GM18498 (cell line): ENCODE results near the gene PDE11A.

Experiments
- ATAC-seq: cut with Tn5 transposase; IDR thresholded peaks from one replicate; pipeline ENCODE4 v1.9.1; 2021; ENCODE audit warnings: mild to moderate bottlenecking, moderate library complexity; ENCODE audit not compliant: unreplicated experiment

The PDE11A gene

DNA sequence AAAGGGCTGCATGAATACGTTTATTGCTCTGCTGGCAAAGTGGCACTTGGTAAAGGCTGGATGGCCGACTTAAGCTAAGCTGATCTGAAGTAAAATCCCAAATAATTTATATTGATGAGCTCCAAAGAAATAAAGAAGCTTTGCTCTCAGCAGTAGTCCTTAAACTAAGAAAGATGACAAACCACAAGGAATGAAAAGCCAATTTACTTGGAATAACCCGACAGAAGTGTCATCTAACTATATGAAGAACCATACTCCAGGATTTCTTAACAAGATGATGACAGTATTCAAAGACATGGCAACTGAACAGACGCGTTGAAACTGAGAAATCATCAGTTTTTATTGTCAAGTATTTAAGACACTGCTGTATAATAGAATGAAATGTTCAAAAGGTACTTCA lies 294.1 kb downstream of the PDE11A start:
- no peak for ATAC-seq

DNA sequence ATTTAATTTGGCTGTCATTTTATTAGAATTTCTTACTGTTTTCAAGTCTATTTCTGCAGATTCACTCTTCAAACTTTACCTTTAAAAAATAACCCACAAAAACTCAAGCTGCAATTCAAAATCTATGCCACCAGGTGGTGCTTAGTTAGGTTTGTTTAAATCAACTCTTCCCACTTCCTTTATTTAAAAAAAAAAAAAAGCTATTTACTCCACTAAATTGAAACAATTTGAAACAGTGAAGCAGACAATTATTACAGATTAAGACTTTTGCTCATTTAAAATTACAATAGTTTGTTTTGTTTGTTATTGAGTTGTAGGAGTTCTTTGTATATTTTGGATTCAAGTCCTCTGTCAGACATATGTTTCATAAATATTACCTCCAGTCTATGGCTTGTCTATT lies 300.0 kb downstream of the PDE11A start:
- no peak for ATAC-seq

DNA sequence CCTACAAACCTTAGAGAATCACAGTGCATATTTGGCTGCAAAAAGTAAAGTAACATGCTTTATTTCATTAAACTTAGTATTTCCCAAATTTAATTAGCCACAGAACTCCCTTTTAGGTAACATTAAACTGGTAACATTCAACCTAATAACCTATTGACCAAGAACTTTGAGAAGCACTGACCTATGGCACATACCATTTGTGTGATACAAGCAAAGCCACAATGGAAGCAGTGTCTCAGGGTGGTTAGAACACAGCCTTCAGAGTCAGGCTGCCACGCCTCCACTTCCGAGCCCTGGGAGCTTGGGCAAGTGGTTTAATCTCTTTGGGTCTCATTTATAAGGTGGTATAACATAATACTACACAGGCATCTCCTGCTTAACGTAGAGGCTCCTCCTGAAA lies 301.4 kb downstream of the PDE11A start:
- no peak for ATAC-seq

DNA sequence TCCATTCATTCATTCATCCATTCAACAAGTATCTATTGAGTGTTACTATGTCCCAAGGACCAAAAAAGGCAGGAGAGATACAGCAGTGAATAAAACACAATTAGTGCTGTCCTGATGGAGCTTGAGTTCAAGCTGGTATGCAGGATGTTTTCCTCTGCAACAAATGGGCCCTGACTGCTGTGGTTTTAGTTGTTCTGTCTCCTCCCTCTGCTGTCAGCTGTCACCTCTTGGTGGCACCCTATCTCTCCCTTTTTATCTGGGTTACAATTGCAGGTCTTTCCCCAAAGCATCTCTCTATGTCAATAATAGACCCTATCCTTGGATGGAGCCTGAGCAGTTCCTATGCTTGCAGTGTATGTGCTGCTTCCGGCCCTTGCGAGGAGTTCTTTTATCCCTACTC lies 304.8 kb downstream of the PDE11A start:
- ATAC-seq = no peak

DNA sequence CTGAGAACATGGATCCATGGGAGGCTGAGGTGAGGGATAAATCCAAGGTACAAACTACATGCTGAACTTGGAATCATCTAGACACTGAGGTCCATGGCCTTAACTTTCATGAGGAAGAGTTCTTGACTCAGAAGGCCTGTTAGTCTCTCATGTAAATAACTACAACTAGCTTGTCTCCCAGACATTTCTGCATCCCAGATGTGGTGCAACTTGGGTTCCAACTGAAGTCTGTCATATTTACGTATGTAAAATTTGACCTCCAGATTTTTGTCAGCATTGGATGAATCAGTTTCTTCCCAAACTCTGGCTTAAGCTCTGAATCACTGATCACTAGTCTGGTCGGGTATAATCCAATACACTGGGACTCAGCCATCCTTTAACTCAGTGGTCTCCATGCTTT lies 306.9 kb downstream of the PDE11A start:
- no peak for ATAC-seq

DNA sequence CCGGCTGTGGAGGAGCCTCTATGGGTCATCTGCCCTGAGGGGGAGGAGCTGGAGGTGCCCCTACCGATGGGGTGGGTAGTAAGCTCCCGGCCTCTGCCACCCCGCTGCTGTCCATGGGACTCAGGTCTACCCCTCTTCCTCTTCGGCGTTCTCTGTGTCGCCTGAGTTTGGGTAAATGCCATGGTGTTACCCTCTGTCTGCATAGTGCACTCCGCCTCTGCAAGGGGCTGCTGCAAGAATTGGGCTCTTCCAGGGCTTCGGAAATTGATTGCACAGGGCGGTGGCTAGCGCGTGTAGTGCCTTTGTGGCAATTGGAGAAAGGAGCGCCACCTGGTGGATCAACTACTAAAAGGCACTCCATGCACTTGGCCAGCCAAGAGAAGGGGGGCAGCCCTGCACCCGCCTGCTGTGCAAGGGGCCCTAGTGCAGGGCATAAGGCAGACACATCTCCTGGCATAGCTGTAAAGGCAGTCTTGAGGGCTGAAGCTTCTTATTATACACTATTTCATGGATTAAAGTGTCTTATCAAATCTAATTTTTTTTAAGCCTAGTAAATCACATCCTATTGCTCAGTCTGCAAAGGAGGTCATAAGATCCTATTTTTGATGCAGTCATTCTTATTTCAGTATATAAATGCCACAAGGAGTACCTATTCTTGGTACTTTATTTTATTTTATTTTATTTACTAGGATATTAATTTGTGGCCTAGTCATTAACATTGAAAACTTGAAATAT lies 308.9 kb downstream of the PDE11A start:
- ATAC-seq = peak; percentile 99

DNA sequence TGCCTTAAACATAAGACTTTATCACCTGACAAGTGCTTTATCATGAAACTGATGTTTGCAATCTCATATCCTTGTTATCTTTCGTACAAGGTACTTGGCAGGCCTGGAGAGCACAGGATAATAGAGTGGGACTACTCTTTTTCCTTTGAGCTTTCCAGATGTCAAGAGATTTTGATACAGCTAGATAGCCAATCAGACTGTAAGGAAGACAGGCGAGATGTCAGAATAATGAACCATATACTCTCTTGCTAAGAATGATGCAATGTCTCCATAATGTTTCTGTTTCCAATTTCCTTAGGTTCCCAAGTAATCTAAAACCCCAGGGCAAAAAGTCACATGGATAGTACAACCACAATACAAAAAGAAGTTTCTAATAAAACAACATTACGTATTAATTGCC lies 313.1 kb downstream of the PDE11A start:
- ATAC-seq = no peak

DNA sequence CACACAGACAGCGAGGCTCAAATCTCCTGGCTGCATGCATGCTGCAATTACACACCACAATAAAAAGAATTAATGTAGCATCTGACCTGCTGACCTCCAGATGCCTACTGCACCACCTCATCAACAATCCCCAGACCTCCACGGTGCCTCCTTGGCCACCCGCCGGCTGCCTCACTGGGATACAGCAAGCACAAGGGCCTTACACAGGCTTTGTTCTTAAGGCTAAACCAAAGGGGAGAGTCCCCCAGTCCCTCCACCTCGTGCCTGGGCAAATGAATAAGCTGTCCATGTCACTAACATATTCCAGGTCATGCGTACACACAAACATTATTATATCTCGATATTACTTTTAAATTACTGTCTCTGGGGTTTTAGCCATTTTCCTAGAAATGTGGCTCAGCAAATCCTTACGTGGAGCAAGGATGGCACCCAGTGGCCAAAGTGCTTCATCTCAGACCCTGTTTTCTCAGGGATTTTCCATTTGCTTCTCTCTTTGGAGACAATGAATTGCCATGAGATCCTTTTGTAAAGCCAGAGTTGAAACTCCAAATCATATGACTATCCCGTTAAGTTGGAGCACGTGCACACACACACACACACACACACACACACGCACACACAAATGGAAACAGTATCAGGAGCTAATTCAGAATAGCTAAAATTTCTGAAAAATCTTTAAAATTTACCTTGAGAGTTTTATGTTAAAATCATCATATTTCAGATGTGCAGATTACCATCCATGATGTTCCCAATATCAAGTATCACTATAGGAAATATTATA lies 313.8 kb downstream of the PDE11A start:
- ATAC-seq = no peak

DNA sequence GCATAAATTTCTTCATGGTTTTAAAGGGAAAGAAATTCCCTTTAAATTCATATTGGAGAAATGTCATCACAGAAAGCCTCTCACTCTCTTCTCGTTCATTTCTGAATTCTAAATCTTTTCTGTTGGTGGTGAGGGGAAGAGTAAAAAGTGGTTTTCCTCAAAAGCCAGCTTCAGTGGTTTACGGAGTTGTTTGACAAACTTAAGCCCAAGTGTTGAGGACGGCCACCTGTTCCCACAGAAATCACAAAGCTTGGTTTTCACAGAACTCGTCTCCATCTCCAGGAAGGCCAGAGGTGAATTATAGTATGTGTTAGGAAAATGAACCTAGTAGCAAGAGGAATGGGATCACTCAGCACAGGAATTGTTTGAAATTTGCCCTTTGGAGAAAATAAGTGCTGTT lies 316.2 kb downstream of the PDE11A start:
- no peak for ATAC-seq

DNA sequence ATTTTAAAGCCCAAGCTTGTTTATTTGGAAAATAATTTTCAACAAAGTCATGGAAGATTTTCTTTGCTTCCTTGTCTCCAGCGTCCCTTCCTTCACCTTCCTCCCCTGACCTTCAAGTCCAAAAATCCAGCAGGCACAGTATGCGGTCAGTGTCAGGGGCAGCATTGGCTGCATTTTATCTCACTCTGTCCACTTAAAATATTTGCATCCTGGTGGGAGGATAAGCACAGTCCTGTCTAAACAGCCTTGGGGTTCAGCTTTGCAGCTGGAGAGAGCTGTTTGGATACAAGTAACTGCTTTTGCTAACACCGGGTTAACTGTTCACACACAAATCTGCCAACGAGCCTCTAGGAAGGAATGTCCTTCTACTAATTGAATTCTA lies 318.1 kb downstream of the PDE11A start:
- ATAC-seq = no peak

DNA sequence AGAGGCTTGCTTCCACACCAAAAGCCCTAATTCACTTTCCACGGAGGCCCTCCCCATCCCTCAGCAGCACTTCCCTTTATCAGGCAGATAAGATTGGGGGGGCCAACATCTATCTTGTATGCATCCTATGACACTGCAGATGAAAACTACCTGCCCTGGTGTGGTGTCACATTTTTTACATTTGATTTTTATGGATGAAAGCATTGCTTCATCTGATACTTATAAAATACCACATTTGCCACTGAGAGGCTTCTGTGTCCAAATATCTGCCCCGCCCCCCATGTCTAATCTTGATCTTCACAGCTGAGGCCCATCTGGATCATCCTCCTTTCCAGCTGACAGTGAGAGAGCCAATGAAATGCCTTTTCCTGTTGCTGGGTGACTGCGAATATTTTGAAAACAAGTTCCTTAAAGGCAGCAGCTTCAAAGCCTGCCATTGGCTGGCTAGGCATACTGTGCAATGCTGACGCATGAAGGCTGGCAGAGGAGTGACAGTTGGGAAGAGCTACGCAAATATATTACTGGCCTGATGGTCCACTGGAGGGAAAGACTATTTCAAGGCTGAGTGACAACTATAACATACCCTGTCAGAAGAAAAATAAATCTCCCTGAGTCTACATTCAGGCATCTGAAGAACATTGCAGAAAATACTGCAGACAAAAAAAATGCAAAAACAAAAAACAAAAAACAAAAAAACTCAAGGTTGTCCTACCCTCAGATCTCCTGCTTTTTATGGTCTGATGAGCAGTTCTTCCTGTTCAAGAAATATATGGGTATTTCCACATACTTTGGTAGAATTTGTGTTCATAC lies 318.7 kb downstream of the PDE11A start:
- ATAC-seq = no peak

DNA sequence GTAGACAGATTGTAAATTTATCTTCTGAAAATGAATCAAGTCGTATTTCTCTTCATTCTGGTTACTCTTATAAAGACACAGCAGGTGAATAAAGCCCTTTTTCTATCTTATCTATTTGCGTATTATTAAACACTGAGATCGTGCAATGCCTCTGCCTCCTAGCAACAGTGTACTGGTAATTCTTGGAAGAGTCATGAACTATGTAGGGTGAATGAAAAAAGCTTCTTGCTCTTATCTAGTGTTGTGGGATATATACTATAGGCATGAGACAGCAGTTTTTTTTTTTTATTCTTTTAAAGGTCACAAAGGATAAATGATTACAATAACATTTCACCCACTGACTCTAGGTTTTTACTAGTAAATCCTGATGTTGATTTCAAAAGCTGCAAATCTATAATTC lies 324.2 kb downstream of the PDE11A start:
- no peak for ATAC-seq

DNA sequence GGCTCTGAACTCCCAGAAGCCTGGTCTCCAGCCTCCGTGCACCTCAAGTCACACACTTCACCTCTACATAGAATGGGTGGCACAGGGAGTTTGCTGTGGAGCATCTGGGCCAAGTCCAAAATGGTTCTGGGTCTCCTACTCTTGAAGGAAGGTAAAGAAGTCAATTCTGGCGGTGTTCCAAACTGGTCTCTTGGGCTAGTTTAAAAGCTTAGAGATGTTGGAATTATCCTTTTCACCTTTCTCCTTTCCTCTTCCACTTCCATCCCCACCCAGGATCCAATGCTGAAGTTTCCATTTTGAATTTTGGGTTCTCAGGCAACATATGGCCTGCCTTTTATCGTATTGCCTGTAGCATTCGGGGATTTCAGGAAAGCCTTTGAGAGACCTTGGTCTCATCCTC lies 325.2 kb downstream of the PDE11A start:
- ATAC-seq = no peak

DNA sequence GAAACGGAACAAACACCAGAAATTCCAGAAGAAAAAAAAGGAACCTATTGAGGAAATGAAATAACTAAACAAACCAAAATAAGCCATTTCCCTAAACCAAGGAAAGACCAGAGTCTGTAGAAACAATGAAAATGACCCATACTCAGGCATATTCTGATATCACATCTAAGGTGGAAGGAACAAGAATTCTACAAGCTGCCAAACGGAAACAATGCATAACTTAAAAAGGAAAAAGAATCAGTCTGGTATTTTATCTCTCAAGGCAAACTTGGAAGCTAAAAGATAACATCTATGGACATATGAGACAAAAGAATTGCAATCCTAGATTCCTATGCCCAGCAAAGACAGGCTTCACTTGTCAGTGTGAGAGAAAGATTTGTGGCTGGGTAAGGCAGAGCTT lies 326.2 kb downstream of the PDE11A start:
- ATAC-seq = no peak

DNA sequence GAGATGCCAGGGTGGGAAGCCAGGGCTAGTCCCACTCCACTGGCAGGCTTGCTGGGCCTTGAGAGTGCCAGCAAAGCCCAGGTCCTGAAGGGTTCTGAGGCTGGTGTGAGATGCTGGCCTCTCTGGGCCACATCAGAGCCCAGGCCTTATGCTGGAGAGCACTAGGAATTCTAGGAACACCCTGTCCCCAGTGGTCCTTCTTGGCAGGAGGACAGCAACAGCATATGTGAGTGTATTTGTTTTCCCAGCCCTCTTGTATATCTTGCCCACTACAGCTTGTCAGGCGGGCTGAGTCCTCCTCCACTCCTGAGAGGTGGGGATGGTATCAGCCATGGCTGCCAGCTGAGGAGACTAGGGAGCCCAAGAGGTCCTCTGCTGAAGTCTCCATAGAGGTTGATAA lies 327.0 kb downstream of the PDE11A start:
- no peak for ATAC-seq

DNA sequence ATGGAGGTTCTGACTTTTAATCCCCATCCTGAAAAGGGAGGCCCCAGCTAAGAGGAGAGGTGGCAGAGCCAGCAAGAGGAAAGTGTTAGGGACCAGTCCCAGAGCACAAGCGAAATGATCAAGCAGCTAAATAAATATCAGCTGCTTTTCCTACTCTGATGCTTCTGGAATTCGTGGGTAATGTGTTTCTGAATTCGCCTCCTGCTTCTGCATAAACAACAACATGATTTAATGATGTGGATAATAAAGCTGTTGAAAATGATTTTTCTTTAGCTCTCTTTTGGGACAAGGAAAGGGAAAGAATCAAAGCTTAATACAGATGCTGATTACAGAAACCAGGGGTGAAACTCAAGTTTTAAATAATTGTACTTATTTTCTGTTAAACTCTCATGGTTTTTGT lies 329.7 kb downstream of the PDE11A start:
- ATAC-seq = no peak

DNA sequence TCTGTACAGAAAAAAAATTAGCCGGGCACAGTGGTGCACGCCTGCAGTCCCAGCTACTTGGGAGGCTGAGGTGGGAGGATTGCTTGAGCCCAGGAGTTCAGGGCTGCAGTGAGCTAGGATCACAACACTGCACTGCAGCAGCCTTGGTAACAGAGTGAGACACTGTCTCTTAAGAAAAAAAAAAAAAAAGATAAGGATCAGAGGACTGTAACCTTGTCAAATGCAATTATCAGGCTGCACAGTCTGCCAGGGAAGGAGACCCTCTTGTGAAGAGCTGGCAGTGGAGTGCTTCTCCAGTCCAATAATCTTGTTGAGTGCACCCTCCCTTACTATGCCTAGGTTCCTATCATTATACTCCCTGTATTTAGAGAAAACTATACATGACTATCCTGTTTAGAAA lies 330.7 kb downstream of the PDE11A start:
- no peak for ATAC-seq

DNA sequence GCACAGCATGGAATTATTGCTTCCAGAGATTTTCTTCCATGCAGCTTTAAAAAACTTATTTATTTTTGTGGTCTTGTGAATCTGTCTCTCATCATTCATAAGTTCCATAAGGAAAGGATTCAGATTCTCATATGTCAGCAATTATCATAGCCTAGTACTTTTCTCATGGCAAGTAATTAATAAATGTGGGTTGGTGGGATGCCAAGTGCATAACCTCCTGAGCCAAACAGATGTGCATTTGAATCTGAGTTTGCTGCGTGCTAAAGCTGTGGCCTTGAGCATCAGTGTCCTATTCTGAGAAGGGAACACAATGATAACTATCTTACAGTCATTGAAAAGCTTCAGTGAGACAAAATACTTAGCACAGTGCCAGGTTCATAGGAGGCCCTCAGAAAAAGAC lies 331.9 kb downstream of the PDE11A start:
- ATAC-seq = no peak

DNA sequence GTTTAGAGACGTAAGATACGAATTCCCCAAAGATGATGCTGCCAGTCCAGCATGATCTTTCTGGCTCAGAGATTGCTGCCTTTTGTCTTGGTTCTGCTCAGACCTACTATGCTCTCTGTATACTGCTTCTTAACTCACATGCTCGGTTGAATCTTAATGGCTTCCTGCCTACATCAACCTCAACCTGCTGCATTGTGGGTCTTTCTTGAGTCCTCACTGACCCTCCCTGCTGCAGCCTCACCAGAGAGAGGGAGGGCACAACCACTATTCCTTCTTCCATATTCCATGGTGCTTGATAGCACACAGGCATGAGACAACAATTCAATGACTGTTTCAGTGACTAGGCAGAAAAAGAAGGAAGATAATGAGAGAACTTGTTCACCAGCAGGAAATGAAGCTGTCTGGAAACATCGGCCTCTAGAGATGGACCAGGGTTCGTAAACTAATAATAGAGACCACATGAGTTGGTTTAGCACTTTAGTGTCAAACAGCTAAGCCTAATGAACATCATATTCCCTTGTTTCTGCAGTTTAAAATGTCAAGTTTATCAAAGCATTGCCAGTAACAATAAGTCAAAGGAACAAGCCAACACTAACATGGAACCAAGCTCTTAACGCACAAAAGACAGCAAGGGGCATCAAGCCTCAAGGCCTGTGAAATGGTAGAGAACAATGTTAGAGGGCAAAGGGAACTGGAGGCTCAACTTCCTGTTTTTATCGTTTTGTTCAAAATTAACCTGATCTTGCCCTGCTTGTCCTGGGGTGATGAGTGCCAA lies 333.9 kb downstream of the PDE11A start:
- no peak for ATAC-seq

DNA sequence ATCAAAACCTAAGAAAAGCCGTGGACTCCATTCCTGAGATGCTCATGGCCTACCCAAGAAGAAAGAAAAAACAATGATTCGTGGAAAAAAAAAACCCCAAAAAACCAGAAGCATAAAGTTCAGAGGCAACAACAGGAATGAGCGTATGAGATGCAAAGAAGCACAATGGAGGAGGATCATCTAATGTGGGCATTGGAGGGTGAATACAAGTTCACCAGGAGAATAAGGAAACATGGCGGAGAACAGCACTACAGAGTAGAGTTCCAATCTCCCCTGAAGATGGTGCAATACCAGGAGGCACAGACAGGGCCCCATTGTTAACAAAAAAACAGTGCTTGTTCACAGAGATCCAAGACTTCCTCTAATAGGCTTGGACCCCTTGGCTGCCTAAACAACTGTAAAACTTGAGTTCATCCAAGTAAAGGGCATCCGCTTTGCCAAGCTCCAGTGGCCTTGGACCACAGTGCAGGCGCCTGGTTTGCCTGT lies 337.2 kb downstream of the PDE11A start:
- no peak for ATAC-seq

DNA sequence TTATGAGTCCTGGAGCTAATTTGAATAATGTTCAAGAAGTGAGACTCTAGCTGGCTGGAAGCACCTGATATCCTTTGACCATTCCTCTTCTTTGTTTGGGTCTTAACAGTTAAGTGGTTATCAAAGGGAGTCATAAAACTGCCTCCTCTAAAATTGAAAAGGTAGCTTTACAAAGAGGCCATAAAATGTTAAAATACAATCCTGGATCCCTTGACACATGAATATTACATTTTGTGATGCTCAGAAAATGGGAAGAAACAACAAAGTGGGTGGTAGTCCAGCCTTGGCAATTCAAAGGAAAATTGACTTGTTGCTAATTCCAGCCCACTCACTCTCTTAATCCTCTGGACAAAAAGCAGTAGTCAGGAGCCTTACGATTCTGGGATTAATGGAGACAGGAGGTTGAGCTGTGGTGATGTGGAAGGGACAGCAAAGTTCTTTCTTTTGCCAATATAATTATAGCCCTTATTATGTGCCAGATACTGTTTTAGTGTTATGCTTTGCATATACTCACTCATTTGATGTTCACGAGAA lies 339.2 kb downstream of the PDE11A start:
- ATAC-seq = no peak
